Adipocyte (in vitro differentiated cells): ENCODE data around the gene RAB31.
A peak's percentile ranks its signal among the peaks of the same experiment; 100 is the strongest.
"Not testable (repeated sequence)": the region's sequence is repeated elsewhere in the genome, so short reads cannot be mapped to it uniquely, and the experiment has no call there.

Experiments
- DNase-seq: peaks from one replicate; pipeline ENCODE4 v3.0.0-alpha.2; 2015; ENCODE audit warnings: low read depth
- H3K27me3 ChIP-seq: replicated peaks from 2 replicates; pipeline ENCODE4 v1.7.0; 2013; ENCODE audit warnings: mild to moderate bottlenecking, low read length, moderate library complexity; ENCODE audit not compliant: control insufficient read depth, insufficient read depth
- H3K36me3 ChIP-seq: 2 replicates; pipeline ENCODE4 v1.7.0; 2013; ENCODE audit warnings: low read length, mild to moderate bottlenecking, moderate library complexity; ENCODE audit not compliant: control insufficient read depth, insufficient read depth, severe bottlenecking
- H3K4me1 ChIP-seq: 2 replicates; pipeline ENCODE4 v1.7.0; 2013; ENCODE audit warnings: mild to moderate bottlenecking, low read length, moderate library complexity; ENCODE audit not compliant: control insufficient read depth, insufficient read depth
- H3K4me3 ChIP-seq: 2 replicates; pipeline ENCODE4 v1.7.0; 2013; ENCODE audit warnings: mild to moderate bottlenecking, low read length, moderate library complexity
- H3K9ac ChIP-seq: 2 replicates; pipeline ENCODE4 v1.7.0; 2013; ENCODE audit warnings: mild to moderate bottlenecking, low read length, moderate library complexity
- H3K9me3 ChIP-seq: 2 replicates; pipeline ENCODE4 v1.7.0; 2013; ENCODE audit warnings: mild to moderate bottlenecking, low read length, moderate library complexity; ENCODE audit not compliant: control insufficient read depth

Gene RAB31

GRCh38 chr18:9708057-9708433, at the start of gene RAB31:
TSS of gene RAB31 (plus strand) at chr18:9708301. CDS start at chr18:9708406, 105 bp downstream.
- Histone ChIP-seq H3K4me3 (peak within 1 kb of the TSS; percentile 90), H3K27me3 (no peaks in the 10 kb centered on the region), H3K9me3 (no peaks in the 10 kb centered on the region), H3K4me1 (peaks cover 53% of the 10 kb centered on the region), H3K9ac (peak within 1 kb of the TSS; percentile 88), H3K36me3 (no peaks in the 10 kb centered on the region)
- peak; percentile 95 for DNase-seq

GRCh38 chr18:9659499-9660375, 48.4 kb upstream of the RAB31 start:
- Histone ChIP-seq H3K4me3 (no peak overlapping the region), H3K4me1 (no peaks in the 10 kb centered on the region)

GRCh38 chr18:9661564-9661963, 46.5 kb upstream of the RAB31 start:
- H3K4me1 ChIP-seq: no peaks in the 10 kb centered on the region
- no peaks in the 10 kb centered on the region for H3K36me3 ChIP-seq
- no peak overlapping the region for H3K4me3 ChIP-seq
- H3K9me3 ChIP-seq: no peaks in the 10 kb centered on the region
- no peaks in the 10 kb centered on the region for H3K27me3 ChIP-seq
- H3K9ac ChIP-seq: no peak overlapping the region
- no peak for DNase-seq

More at GRCh38 chr18:9659499-9660375, 48.4 kb upstream of the RAB31 start:
- Histone ChIP-seq H3K36me3 (no peaks in the 10 kb centered on the region), H3K9me3 (no peaks in the 10 kb centered on the region), H3K27me3 (no peaks in the 10 kb centered on the region), H3K9ac (no peak overlapping the region)
- no peak for DNase-seq

- no peak overlapping the region for H3K4me3 ChIP-seq
- H3K36me3 ChIP-seq: no peaks in the 10 kb centered on the region
- H3K9me3 ChIP-seq: no peaks in the 10 kb centered on the region
- H3K9ac ChIP-seq: no peak overlapping the region
- no peaks in the 10 kb centered on the region for H3K27me3 ChIP-seq
- no peak for DNase-seq
- H3K4me1 ChIP-seq: no peaks in the 10 kb centered on the region
Measured at GRCh38 chr18:9663377-9663776, 44.7 kb upstream of the RAB31 start.

GRCh38 chr18:9665314-9665713, 42.8 kb upstream of the RAB31 start:
- Histone ChIP-seq H3K9me3 (no peaks in the 10 kb centered on the region), H3K27me3 (no peaks in the 10 kb centered on the region), H3K4me1 (no peaks in the 10 kb centered on the region), H3K36me3 (no peaks in the 10 kb centered on the region), H3K4me3 (no peak overlapping the region), H3K9ac (no peak overlapping the region)
- DNase-seq: no peak

- Histone ChIP-seq H3K9me3 (no peaks in the 10 kb centered on the region), H3K36me3 (no peaks in the 10 kb centered on the region), H3K4me3 (no peak overlapping the region), H3K27me3 (no peaks in the 10 kb centered on the region), H3K4me1 (no peaks in the 10 kb centered on the region), H3K9ac (no peak overlapping the region)
- DNase-seq: no peak
Measured at GRCh38 chr18:9666548-9666947, 41.6 kb upstream of the RAB31 start.

- H3K4me3 ChIP-seq: no peak overlapping the region
- H3K9me3 ChIP-seq: no peaks in the 10 kb centered on the region
- H3K36me3 ChIP-seq: no peaks in the 10 kb centered on the region
- H3K27me3 ChIP-seq: no peaks in the 10 kb centered on the region
- DNase-seq: no peak
- no peak overlapping the region for H3K9ac ChIP-seq
- H3K4me1 ChIP-seq: peaks cover 11% of the 10 kb centered on the region
Measured at GRCh38 chr18:9669016-9669415, 39.1 kb upstream of the RAB31 start.

- no peak for DNase-seq
- Histone ChIP-seq H3K36me3 (no peaks in the 10 kb centered on the region), H3K9ac (no peak overlapping the region), H3K4me1 (peaks cover 11% of the 10 kb centered on the region), H3K9me3 (no peaks in the 10 kb centered on the region), H3K27me3 (no peaks in the 10 kb centered on the region), H3K4me3 (no peak overlapping the region)
Measured at GRCh38 chr18:9671214-9671613, 36.9 kb upstream of the RAB31 start.

GRCh38 chr18:9673296-9674251, 34.5 kb upstream of the RAB31 start:
- peaks cover 11% of the 10 kb centered on the region for H3K4me1 ChIP-seq
- no peaks in the 10 kb centered on the region for H3K9me3 ChIP-seq
- no peak overlapping the region for H3K4me3 ChIP-seq
- peak; percentile 46 for DNase-seq
- H3K27me3 ChIP-seq: no peaks in the 10 kb centered on the region
- no peaks in the 10 kb centered on the region for H3K36me3 ChIP-seq
- H3K9ac ChIP-seq: no peak overlapping the region

- H3K9ac ChIP-seq, H3K4me3 ChIP-seq, H3K4me1 ChIP-seq, H3K9me3 ChIP-seq, H3K27me3 ChIP-seq, H3K36me3 ChIP-seq, DNase-seq: not testable (repeated sequence)
Measured at GRCh38 chr18:9678216-9678615, 29.9 kb upstream of the RAB31 start.

GRCh38 chr18:9679125-9679524, 29.0 kb upstream of the RAB31 start:
- no peak for DNase-seq
- no peaks in the 10 kb centered on the region for H3K9me3 ChIP-seq
- H3K4me1 ChIP-seq: peaks cover 9% of the 10 kb centered on the region
- H3K36me3 ChIP-seq: no peaks in the 10 kb centered on the region
- no peak overlapping the region for H3K4me3 ChIP-seq
- H3K27me3 ChIP-seq: no peaks in the 10 kb centered on the region
- no peak overlapping the region for H3K9ac ChIP-seq
